H9 (cell line): ENCODE data around the gene MKRN2OS. TPM values are rescaled to one million over a fixed set of nuclear protein-coding genes. Genes with fewer than 3 reads are reported as not detected.

ENCODE experiments used
- DNase-seq: peaks from one replicate; pipeline ENCODE4 v3.0.0-alpha.2; 2017
- H2AFZ ChIP-seq: one replicate; pipeline ENCODE4 v1.6.1; 2013; ENCODE audit warnings: mild to moderate bottlenecking, low read length, control low read depth, moderate library complexity
- H2AK5ac ChIP-seq: 2 replicates; pipeline ENCODE4 v1.6.1; 2013; ENCODE audit warnings: low read length, control low read depth, mixed read lengths; ENCODE audit not compliant: insufficient read length
- H2BK120ac ChIP-seq: one replicate; pipeline ENCODE4 v1.6.1; 2013; ENCODE audit warnings: low read depth, mild to moderate bottlenecking, low read length, control low read depth, inconsistent platforms; ENCODE audit not compliant: poor library complexity, severe bottlenecking
- H2BK12ac ChIP-seq: 2 replicates; pipeline ENCODE4 v1.6.1; 2013; ENCODE audit warnings: low read length, control low read depth, mixed read lengths, low read depth; ENCODE audit not compliant: insufficient read length
- H2BK15ac ChIP-seq: 2 replicates; pipeline ENCODE4 v1.6.1; 2013; ENCODE audit warnings: low read depth, low read length, control low read depth
- H2BK20ac ChIP-seq: one replicate; pipeline ENCODE4 v1.6.1; 2013; ENCODE audit warnings: low read depth, mild to moderate bottlenecking, low read length, control low read depth, inconsistent platforms; ENCODE audit not compliant: poor library complexity, severe bottlenecking
- H2BK5ac ChIP-seq: 2 replicates; pipeline ENCODE4 v1.6.1; 2013; ENCODE audit warnings: low read length, control low read depth, mixed read lengths; ENCODE audit not compliant: insufficient read length
- H3K14ac ChIP-seq: 2 replicates; pipeline ENCODE4 v1.6.1; 2013; ENCODE audit warnings: low read length, control low read depth; ENCODE audit not compliant: insufficient read depth
- H3K18ac ChIP-seq: 2 replicates; pipeline ENCODE4 v1.6.1; 2013; ENCODE audit warnings: low read depth, mild to moderate bottlenecking, mixed read lengths, low read length, control low read depth; ENCODE audit not compliant: insufficient read length
- H3K23ac ChIP-seq: 2 replicates; pipeline ENCODE4 v1.6.1; 2013; ENCODE audit warnings: low read length, control low read depth, mixed read lengths, low read depth; ENCODE audit not compliant: insufficient read length
- H3K23me2 ChIP-seq: 2 replicates; pipeline ENCODE4 v1.6.1; 2013; ENCODE audit warnings: low read depth, mild to moderate bottlenecking, mixed read lengths, low read length, control low read depth; ENCODE audit not compliant: insufficient read length, poor library complexity, severe bottlenecking
- H3K27ac ChIP-seq: 2 replicates; pipeline ENCODE4 v1.5.1; 2013; ENCODE audit warnings: low read length, control low read depth, mixed read lengths, low read depth; ENCODE audit not compliant: insufficient read length
- H3K27me3 ChIP-seq: 2 replicates; pipeline ENCODE4 v1.6.1; 2013; ENCODE audit warnings: low read length, control low read depth, inconsistent platforms; ENCODE audit not compliant: insufficient read depth
- H3K4ac ChIP-seq: 2 replicates; pipeline ENCODE4 v1.6.1; 2013; ENCODE audit warnings: low read depth, mild to moderate bottlenecking, control low read depth, inconsistent platforms, low read length, moderate library complexity
- H3K4me1 ChIP-seq: 2 replicates; pipeline ENCODE4 v1.6.1; 2013; ENCODE audit warnings: low read length, control low read depth, inconsistent platforms; ENCODE audit not compliant: insufficient read depth
- H3K4me2 ChIP-seq: 2 replicates; pipeline ENCODE4 v1.6.1; 2013; ENCODE audit warnings: low read length, control low read depth, mixed read lengths; ENCODE audit not compliant: insufficient read length, insufficient read depth
- H3K56ac ChIP-seq: 2 replicates; pipeline ENCODE4 v1.6.1; 2013; ENCODE audit warnings: low read depth, mild to moderate bottlenecking, mixed read lengths, low read length, control low read depth; ENCODE audit not compliant: insufficient read length
- H3K79me1 ChIP-seq: 2 replicates; pipeline ENCODE4 v1.6.1; 2013; ENCODE audit warnings: low read depth, mild to moderate bottlenecking, moderate library complexity, low read length, control low read depth, inconsistent platforms; ENCODE audit not compliant: insufficient read depth, poor library complexity, severe bottlenecking
- H3K79me2 ChIP-seq: 2 replicates; pipeline ENCODE4 v1.6.1; 2013; ENCODE audit warnings: low read length, control low read depth, inconsistent platforms; ENCODE audit not compliant: insufficient read depth
- H3K9ac ChIP-seq: 2 replicates; pipeline ENCODE4 v1.6.1; 2013; ENCODE audit warnings: low read length, control low read depth, mixed read lengths; ENCODE audit not compliant: insufficient read length; ENCODE audit errors: extremely low read depth
- H3K9me3 ChIP-seq: one replicate; pipeline ENCODE4 v1.6.1; 2013; ENCODE audit warnings: low read depth, low read length, inconsistent platforms; ENCODE audit not compliant: control insufficient read depth
- H3T11ph ChIP-seq: one replicate; pipeline ENCODE4 v1.6.1; 2013; ENCODE audit warnings: mild to moderate bottlenecking, low read length, control low read depth, inconsistent platforms
- H4K20me1 ChIP-seq: one replicate; pipeline ENCODE4 v1.6.1; 2013; ENCODE audit not compliant: control insufficient read depth, insufficient read length, insufficient read depth
- H4K5ac ChIP-seq: 2 replicates; pipeline ENCODE4 v1.6.1; 2013; ENCODE audit warnings: low read depth, mild to moderate bottlenecking, mixed read lengths, low read length, control low read depth; ENCODE audit not compliant: insufficient read length
- H4K8ac ChIP-seq: replicated peaks from 2 replicates; pipeline ENCODE4 v1.6.1; 2013; ENCODE audit warnings: low read length, control low read depth, mixed read lengths, low read depth; ENCODE audit not compliant: insufficient read length
- H4K91ac ChIP-seq: 2 replicates; pipeline ENCODE4 v1.6.1; 2013; ENCODE audit warnings: low read depth, mild to moderate bottlenecking, moderate library complexity, mixed read lengths, low read length, control low read depth; ENCODE audit not compliant: insufficient read length
- H3K27ac Mint-ChIP-seq, 3 experiments: 2 replicates in 2 of 3; 3 replicates in 1 of 3; pipeline ENCODE4 v1.8.0; 2020 to 2021; ENCODE audit warnings: mixed read lengths in 3 of 3, mild to moderate bottlenecking in 1 of 3, moderate library complexity in 1 of 3
- H3K27me3 Mint-ChIP-seq: 2 replicates; pipeline ENCODE4 v1.8.0; 2021; ENCODE audit warnings: low read depth, mild to moderate bottlenecking, moderate library complexity, mixed read lengths
- H3K36me3 Mint-ChIP-seq, 3 experiments: 2 replicates in 2 of 3; 3 replicates in 1 of 3; pipeline ENCODE4 v1.8.0; 2020 to 2021; ENCODE audit warnings: low read depth in 3 of 3, mixed read lengths in 3 of 3; ENCODE audit not compliant: insufficient read depth in 1 of 3
- H3K4me1 Mint-ChIP-seq, 2 experiments: 2 replicates each; pipeline ENCODE4 v1.8.0; 2020; ENCODE audit warnings: mixed read lengths in 2 of 2
- H3K4me3 Mint-ChIP-seq, 2 experiments: 2 replicates in 1 of 2; 3 replicates in 1 of 2; pipeline ENCODE4 v1.8.0; 2020 to 2021; ENCODE audit warnings: mild to moderate bottlenecking in 2 of 2, mixed read lengths in 2 of 2, moderate library complexity in 1 of 2
- H3K9me3 Mint-ChIP-seq, 2 experiments: 2 replicates in 1 of 2; 3 replicates in 1 of 2; pipeline ENCODE4 v1.8.0; 2020; ENCODE audit warnings: mild to moderate bottlenecking in 2 of 2, mixed read lengths in 2 of 2, moderate library complexity in 1 of 2
- WGBS: extraction: QIAGEN DNeasy Blood & Tissue Kit; methylation state at CpG from one replicate; pipeline ENCODE4 v1.1.7; 2013; ENCODE audit warnings: missing lambda C conversion rate, low lambda C conversion rate, mixed read lengths; ENCODE audit not compliant: insufficient read length; ENCODE audit errors: extremely low coverage; 5-methylcytosine and 5-hydroxymethylcytosine counted together
- total RNA-seq: library from RNA; stranded (reverse); gene quantifications from 2 replicates; pipeline ENCODE4 v1.2.1, GENCODE V29; 2021
- TF ChIP-seq, protein P1 (sequence below): fragments of 200-600 bp; sonication (generic); conservative IDR thresholded peaks from 3 replicates; pipeline ENCODE4 v1.8.0; 2021; ENCODE audit warnings: antibody characterized with exemption, mild to moderate bottlenecking

The MKRN2OS gene
- total RNA-seq, 1 experiment from 2014 or later = 0.44 TPM

- no peak overlapping the region for H2BK120ac ChIP-seq
- H3K9me3 Mint-ChIP-seq = no peaks in the 10 kb centered on the region
- no peak overlapping the region for H3K27ac Mint-ChIP-seq
- no peak overlapping the region for H3K23ac ChIP-seq
- H3K79me2 ChIP-seq = no peaks in the 10 kb centered on the region
- no peak overlapping the region for H3K56ac ChIP-seq
- no peak overlapping the region for H2BK20ac ChIP-seq
- no CpG with 5 or more reads among the region's 6 CpGs for WGBS
- no peak overlapping the region for H2BK12ac ChIP-seq
- H3K9ac ChIP-seq = no peak overlapping the region
- no peak overlapping the region for H3K14ac ChIP-seq
- no peaks in the 10 kb centered on the region for H3K27me3 Mint-ChIP-seq
- H4K5ac ChIP-seq = no peak overlapping the region
- H3K27ac ChIP-seq = no peak overlapping the region
- no peak overlapping the region for H2AK5ac ChIP-seq
- no peak for DNase-seq
- no peak overlapping the region for H4K8ac ChIP-seq
- no peak overlapping the region for H2BK5ac ChIP-seq
- no peak overlapping the region for H3K4ac ChIP-seq
- no peak overlapping the region for H2AFZ ChIP-seq
- no peak overlapping the region for H2BK15ac ChIP-seq
- H3K4me1 ChIP-seq = no peaks in the 10 kb centered on the region
- peaks cover 4 to 8% of the 10 kb centered on the region in 2 experiments; a peak in 1 of 4 replicates for H3K4me1 Mint-ChIP-seq
- H3T11ph ChIP-seq = no peak overlapping the region
- H3K36me3 Mint-ChIP-seq = peaks cover 12 to 24% (median 16%) of the 10 kb centered on the region in 3 experiments; a peak in 5 of 7 replicates
- no peaks in the 10 kb centered on the region for H3K23me2 ChIP-seq
- TF ChIP-seq, protein P1, sequence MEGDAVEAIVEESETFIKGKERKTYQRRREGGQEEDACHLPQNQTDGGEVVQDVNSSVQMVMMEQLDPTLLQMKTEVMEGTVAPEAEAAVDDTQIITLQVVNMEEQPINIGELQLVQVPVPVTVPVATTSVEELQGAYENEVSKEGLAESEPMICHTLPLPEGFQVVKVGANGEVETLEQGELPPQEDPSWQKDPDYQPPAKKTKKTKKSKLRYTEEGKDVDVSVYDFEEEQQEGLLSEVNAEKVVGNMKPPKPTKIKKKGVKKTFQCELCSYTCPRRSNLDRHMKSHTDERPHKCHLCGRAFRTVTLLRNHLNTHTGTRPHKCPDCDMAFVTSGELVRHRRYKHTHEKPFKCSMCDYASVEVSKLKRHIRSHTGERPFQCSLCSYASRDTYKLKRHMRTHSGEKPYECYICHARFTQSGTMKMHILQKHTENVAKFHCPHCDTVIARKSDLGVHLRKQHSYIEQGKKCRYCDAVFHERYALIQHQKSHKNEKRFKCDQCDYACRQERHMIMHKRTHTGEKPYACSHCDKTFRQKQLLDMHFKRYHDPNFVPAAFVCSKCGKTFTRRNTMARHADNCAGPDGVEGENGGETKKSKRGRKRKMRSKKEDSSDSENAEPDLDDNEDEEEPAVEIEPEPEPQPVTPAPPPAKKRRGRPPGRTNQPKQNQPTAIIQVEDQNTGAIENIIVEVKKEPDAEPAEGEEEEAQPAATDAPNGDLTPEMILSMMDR = no peak; the same call in 2 of the 3 replicates
- H3K4me2 ChIP-seq = no peak overlapping the region
- no peaks in the 10 kb centered on the region for H4K20me1 ChIP-seq
- no peak overlapping the region for H3K18ac ChIP-seq
- no peak overlapping the region for H4K91ac ChIP-seq
- no peaks in the 10 kb centered on the region for H3K27me3 ChIP-seq
- H3K79me1 ChIP-seq = no peaks in the 10 kb centered on the region
- no peaks in the 10 kb centered on the region for H3K9me3 ChIP-seq
- no peak overlapping the region for H3K4me3 Mint-ChIP-seq
Observed at GRCh38 chr3:12536423-12536822, 8.9 kb downstream of the MKRN2OS start.
